NCI-H146 (cell line): Measurements from ENCODE around the gene NMB.

ENCODE experiments used
- DNase-seq: peaks from one replicate; lab custom pipeline; 2025; lab: John Stamatoyannopoulos, UW

NMB gene

DNA sequence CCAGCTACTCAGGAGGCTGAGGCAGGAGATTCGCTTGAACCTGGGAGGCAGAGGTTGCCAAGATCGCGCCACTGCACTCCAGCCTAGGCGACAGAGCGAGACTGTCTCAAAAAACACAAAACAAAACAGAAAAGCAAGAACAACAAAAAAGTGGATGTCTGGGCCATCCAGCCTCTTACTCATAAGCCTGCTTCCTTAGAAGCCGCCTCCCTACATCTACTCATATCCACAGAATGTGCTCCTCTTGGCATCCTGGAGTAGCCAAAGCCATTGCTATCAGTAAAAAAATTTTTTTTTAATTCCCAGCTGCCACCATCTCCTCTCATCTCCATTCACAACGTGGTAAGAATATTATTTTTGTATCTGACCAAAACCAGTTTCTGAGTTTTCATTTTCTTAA, 46.4 kb downstream of the NMB start:
- no peak for DNase-seq

GRCh38 chr15:84609818-84610525, 48.0 kb downstream of the NMB start:
- no peak for DNase-seq

GRCh38 chr15:84608707-84609284, 49.2 kb downstream of the NMB start:
- no peak for DNase-seq

- peak; percentile 8 for DNase-seq
Observed at GRCh38 chr15:84606653-84607120, 51.3 kb downstream of the NMB start.

DNA sequence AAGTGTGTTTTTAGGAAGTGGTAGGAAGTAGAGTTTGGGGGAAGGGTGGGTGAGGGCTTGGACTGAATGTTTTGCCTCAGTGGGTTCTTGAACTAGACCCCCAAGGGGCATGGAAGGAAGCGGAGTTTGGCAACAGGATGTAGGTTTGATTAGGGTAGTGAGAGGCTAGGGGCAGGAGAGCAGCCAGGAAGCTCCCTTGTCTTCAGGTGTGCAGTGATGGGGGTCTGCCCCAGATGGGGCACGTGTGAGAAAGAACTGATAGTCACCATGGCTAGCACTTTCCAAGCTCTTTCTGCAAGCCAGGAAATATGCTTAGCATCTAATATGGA, 52.5 kb downstream of the NMB start:
- DNase-seq = no peak
